Measurements from ENCODE around the gene PRPH.
"Not testable (repeated sequence)": the region's sequence is repeated elsewhere in the genome, so short reads cannot be mapped to it uniquely, and the experiment has no call there.

The PRPH gene

GRCh38 chr12:49272790-49273725, 21.9 kb upstream of the PRPH start:
- no peak for TF ChIP-seq CTCF (IDR thresholded peaks at IDR 0.05; ENCODE audit: low read depth, low read length)
- no peak for DNase-seq (ENCODE audit: low read depth in 2 of 2)
- no peak overlapping the region for H3K4me3 ChIP-seq (replicated peaks in 1 of 2; ENCODE audit: low read depth in 2 of 2, low read length in 2 of 2)

- TF ChIP-seq CTCF (IDR thresholded peaks at IDR 0.05; ENCODE audit: low read depth, low read length), result no peak
- no peak overlapping the region for H3K4me3 ChIP-seq (replicated peaks in 1 of 2; ENCODE audit: low read depth in 2 of 2, low read length in 2 of 2)
- no peak for DNase-seq (ENCODE audit: low read depth in 2 of 2)
Observed at GRCh38 chr12:49273726-49274395, 21.1 kb upstream of the PRPH start.

GRCh38 chr12:49274396-49275069, 20.4 kb upstream of the PRPH start:
- DNase-seq (ENCODE audit: low read depth in 2 of 2), result no peak
- TF ChIP-seq CTCF (IDR thresholded peaks at IDR 0.05; ENCODE audit: low read depth, low read length), result no peak
- no peak overlapping the region for H3K4me3 ChIP-seq (replicated peaks in 1 of 2; ENCODE audit: low read depth in 2 of 2, low read length in 2 of 2)

GRCh38 chr12:49276304-49277290, 18.4 kb upstream of the PRPH start:
- no peak for DNase-seq (ENCODE audit: low read depth in 2 of 2)
- no peak overlapping the region for H3K4me3 ChIP-seq (replicated peaks in 1 of 2; ENCODE audit: low read depth in 2 of 2, low read length in 2 of 2)
- TF ChIP-seq CTCF (IDR thresholded peaks at IDR 0.05; ENCODE audit: low read depth, low read length), result no peak

GRCh38 chr12:49277466-49277865, 17.5 kb upstream of the PRPH start:
- DNase-seq (ENCODE audit: low read depth in 2 of 2), result no peak
- no peak for TF ChIP-seq CTCF (IDR thresholded peaks at IDR 0.05; ENCODE audit: low read depth, low read length)
- H3K4me3 ChIP-seq (replicated peaks in 1 of 2; ENCODE audit: low read depth in 2 of 2, low read length in 2 of 2), result no peak overlapping the region

GRCh38 chr12:49279706-49280159, 15.2 kb upstream of the PRPH start:
- no peak for DNase-seq (ENCODE audit: low read depth in 2 of 2)
- H3K4me3 ChIP-seq (replicated peaks in 1 of 2; ENCODE audit: low read depth in 2 of 2, low read length in 2 of 2), result no peak overlapping the region

GRCh38 chr12:49280545-49280944, 14.4 kb upstream of the PRPH start:
- DNase-seq (ENCODE audit: low read depth in 2 of 2); H3K4me3 ChIP-seq (replicated peaks in 1 of 2; ENCODE audit: low read depth in 2 of 2, low read length in 2 of 2): not testable (repeated sequence)

More at GRCh38 chr12:49279706-49280159, 15.2 kb upstream of the PRPH start:
- no peak for TF ChIP-seq CTCF (IDR thresholded peaks at IDR 0.05; ENCODE audit: low read depth, low read length)
